NB4 (cell line): ENCODE measurements around the gene INKA1.

Experiments
- DNase-seq: peaks from one replicate; pipeline ENCODE4 v3.0.0; 2010; ENCODE audit warnings: low read depth
- H3K4me3 ChIP-seq: one replicate; pipeline ENCODE4 v1.5.1; 2011; ENCODE audit warnings: mild to moderate bottlenecking, low read depth, low read length, moderate library complexity
- MYC ChIP-seq: IDR thresholded peaks from 2 replicates; pipeline ENCODE4 v1.6.1; 2011; ENCODE audit warnings: low read depth, low read length
- POLR2A ChIP-seq: IDR thresholded peaks from 2 replicates; pipeline ENCODE4 v1.6.1; 2011; ENCODE audit warnings: mild to moderate bottlenecking; ENCODE audit not compliant: insufficient read length; ENCODE audit errors: extremely low read depth
- TF ChIP-seq, protein P1 (sequence below): IDR thresholded peaks from one replicate; pipeline ENCODE4 v1.5.1; 2012; ENCODE audit warnings: low read depth, low read length
- TF ChIP-seq, protein P2 (sequence below): IDR thresholded peaks from 2 replicates; pipeline ENCODE4 v1.6.1; 2011; ENCODE audit warnings: low read depth, low read length

INKA1 gene

DNA sequence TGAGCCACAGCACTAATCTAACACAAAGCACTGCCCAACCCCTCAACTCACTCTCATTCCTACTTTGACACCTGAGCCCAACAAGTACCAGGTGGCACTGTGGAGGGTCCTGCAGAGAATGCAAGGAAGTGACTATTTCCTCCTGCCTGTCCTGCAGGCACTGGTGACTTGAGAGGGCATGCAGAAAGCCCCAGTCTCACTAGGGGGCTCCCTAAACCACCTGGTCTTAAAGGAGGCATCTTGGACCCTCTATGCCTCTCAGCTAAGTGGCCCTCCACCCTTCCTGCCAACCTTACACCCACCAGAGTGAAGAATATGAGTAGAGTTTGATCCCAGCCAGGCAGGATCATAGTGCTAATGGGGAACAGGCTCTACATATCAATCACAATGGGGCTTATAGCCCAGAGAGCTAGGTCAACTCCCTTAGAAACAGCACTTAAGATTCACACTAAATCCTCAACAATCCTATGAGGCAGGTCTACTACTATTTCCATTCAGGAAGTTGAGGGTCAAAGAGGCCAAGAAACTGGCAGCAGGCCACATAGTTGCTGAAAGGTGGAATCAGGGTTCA lies 38.1 kb downstream of the INKA1 start:
- peak; percentile 66 for DNase-seq
- H3K4me3 ChIP-seq: no peak overlapping the region
- TF ChIP-seq, protein P1, sequence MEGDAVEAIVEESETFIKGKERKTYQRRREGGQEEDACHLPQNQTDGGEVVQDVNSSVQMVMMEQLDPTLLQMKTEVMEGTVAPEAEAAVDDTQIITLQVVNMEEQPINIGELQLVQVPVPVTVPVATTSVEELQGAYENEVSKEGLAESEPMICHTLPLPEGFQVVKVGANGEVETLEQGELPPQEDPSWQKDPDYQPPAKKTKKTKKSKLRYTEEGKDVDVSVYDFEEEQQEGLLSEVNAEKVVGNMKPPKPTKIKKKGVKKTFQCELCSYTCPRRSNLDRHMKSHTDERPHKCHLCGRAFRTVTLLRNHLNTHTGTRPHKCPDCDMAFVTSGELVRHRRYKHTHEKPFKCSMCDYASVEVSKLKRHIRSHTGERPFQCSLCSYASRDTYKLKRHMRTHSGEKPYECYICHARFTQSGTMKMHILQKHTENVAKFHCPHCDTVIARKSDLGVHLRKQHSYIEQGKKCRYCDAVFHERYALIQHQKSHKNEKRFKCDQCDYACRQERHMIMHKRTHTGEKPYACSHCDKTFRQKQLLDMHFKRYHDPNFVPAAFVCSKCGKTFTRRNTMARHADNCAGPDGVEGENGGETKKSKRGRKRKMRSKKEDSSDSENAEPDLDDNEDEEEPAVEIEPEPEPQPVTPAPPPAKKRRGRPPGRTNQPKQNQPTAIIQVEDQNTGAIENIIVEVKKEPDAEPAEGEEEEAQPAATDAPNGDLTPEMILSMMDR: peak; percentile 69
- TF ChIP-seq, protein P2, sequence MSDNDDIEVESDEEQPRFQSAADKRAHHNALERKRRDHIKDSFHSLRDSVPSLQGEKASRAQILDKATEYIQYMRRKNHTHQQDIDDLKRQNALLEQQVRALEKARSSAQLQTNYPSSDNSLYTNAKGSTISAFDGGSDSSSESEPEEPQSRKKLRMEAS: peak; percentile 35; the same call in 1 of the 2 replicates
- TF ChIP-seq POLR2A (no peak), MYC (no peak)

- DNase-seq: no peak
- TF ChIP-seq, protein P1: no peak
- TF ChIP-seq, protein P2: no peak
- TF ChIP-seq POLR2A (no peak), MYC (no peak)
- H3K4me3 ChIP-seq: no peak overlapping the region
Measured at GRCh38 chr3:49841806-49842205, 38.7 kb downstream of the INKA1 start.

DNA sequence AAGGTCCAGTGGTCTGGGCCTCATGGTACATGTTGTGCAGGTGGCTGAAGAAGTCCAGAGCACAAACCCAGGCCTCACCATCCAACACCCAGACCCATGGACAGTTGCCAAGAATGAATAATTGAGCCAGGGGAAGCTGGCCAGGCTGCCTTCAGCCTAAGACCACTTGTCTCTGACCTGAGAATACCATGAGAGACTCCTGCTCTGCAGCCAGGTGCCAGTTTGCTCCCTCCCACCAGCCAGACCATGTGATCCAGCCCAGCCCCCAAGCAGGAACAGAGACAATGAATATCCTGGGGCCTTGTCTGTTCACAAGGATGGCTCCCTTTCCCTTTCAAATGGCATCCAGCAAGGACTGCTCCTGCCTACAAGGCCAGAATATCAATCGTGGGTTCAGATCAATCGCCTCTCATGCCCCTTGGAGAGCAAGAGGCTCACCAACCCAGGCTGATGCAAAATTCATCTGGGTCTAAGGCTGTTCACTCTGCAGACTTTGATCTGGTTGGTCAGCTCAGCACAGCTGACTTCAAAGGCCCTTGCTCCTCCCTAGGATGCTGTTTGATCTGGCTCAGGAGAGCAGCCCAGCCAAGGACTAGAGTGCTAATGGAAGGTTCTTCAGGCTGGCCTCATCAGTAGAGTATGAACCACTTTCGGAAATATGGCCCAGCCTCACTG lies 39.9 kb downstream of the INKA1 start:
- DNase-seq: no peak
- H3K4me3 ChIP-seq: no peak overlapping the region
- TF ChIP-seq, protein P1: no peak
- TF ChIP-seq, protein P2: no peak
- TF ChIP-seq POLR2A: no peak
- no peak for TF ChIP-seq MYC

- H3K4me3 ChIP-seq: no peak overlapping the region
- TF ChIP-seq MYC: no peak
- DNase-seq: no peak
Measured at GRCh38 chr3:49844464-49845183, 41.6 kb downstream of the INKA1 start.

- no peak overlapping the region for H3K4me3 ChIP-seq
- TF ChIP-seq, protein P2: no peak
- TF ChIP-seq MYC (no peak), POLR2A (no peak)
- TF ChIP-seq, protein P1: no peak
- no peak for DNase-seq
Measured at GRCh38 chr3:49845694-49846093, 42.6 kb downstream of the INKA1 start.
